ENCODE data around the gene SLC39A8.

- TF ChIP-seq CTCF (IDR thresholded peaks at IDR 0.05) (no peak), POLR2A (IDR thresholded peaks at IDR 0.05) (no peak)
Observed at GRCh38 chr4:102218656-102219055, 126.6 kb downstream of the SLC39A8 start.

Measured in right lobe of liver (tissue), 4 donors.